HG03354 (cell line): ENCODE data around the gene PDGFB.

Source experiments
- ATAC-seq: cut with Tn5 transposase; IDR thresholded peaks from one replicate; pipeline ENCODE4 v1.9.1; 2021; ENCODE audit warnings: mild to moderate bottlenecking; ENCODE audit not compliant: unreplicated experiment, poor library complexity, severe bottlenecking

Gene PDGFB

GRCh38 chr22:39278040-39278439 lies 33.3 kb upstream of the PDGFB start:
- ATAC-seq = no peak

GRCh38 chr22:39277142-39277607 lies 32.4 kb upstream of the PDGFB start:
- ATAC-seq = no peak

GRCh38 chr22:39276440-39277141 lies 31.8 kb upstream of the PDGFB start:
- ATAC-seq = no peak

- ATAC-seq = no peak
Observed at GRCh38 chr22:39275814-39276439, 31.1 kb upstream of the PDGFB start.

GRCh38 chr22:39273950-39274887 lies 29.4 kb upstream of the PDGFB start:
- ATAC-seq = no peak

- no peak for ATAC-seq
Observed at GRCh38 chr22:39270792-39271191, 26.0 kb upstream of the PDGFB start.

GRCh38 chr22:39270280-39270679 lies 25.5 kb upstream of the PDGFB start:
- no peak for ATAC-seq

GRCh38 chr22:39269095-39269790 lies 24.5 kb upstream of the PDGFB start:
- no peak for ATAC-seq

GRCh38 chr22:39268645-39269044 lies 23.9 kb upstream of the PDGFB start:
- ATAC-seq = no peak

- no peak for ATAC-seq
Observed at GRCh38 chr22:39267974-39268373, 23.2 kb upstream of the PDGFB start.

GRCh38 chr22:39266398-39267030 lies 21.7 kb upstream of the PDGFB start:
- ATAC-seq = peak; percentile 67

GRCh38 chr22:39265143-39265886 lies 20.5 kb upstream of the PDGFB start:
- no peak for ATAC-seq

- no peak for ATAC-seq
Observed at GRCh38 chr22:39264349-39265038, 19.7 kb upstream of the PDGFB start.

GRCh38 chr22:39263626-39264348 lies 19.0 kb upstream of the PDGFB start:
- ATAC-seq = no peak

GRCh38 chr22:39259666-39260065 lies 14.9 kb upstream of the PDGFB start:
- ATAC-seq = no peak

- no peak for ATAC-seq
Observed at GRCh38 chr22:39257901-39258475, 13.2 kb upstream of the PDGFB start.

GRCh38 chr22:39256979-39257378 lies 12.2 kb upstream of the PDGFB start:
- no peak for ATAC-seq
